Measurements from ENCODE around the gene LRRC38. TPM values are rescaled to one million over a fixed set of nuclear protein-coding genes. Genes with fewer than 3 reads are reported as not detected.
A peak's percentile ranks its signal among the peaks of the same experiment; 100 is the strongest.

LRRC38 gene
- total RNA-seq, 1 donor from 2014 or later: not detected

GRCh38 chr1:13549521-13549920, 35.7 kb upstream of the LRRC38 start:
- no peaks in the 10 kb centered on the region for H3K27me3 Mint-ChIP-seq (ENCODE audit: low read depth)
- H3K27ac Mint-ChIP-seq (ENCODE audit: unreplicated experiment): no peak overlapping the region
- no peak for DNase-seq (ENCODE audit: low read depth, low spot score)
- H3K36me3 Mint-ChIP-seq (ENCODE audit: low read depth): no peaks in the 10 kb centered on the region
- H3K4me1 Mint-ChIP-seq: peaks cover 10% of the 10 kb centered on the region
- no peak overlapping the region for H3K4me3 Mint-ChIP-seq
- no peak for TF ChIP-seq CTCF (conservative IDR thresholded peaks at IDR 0.05)
- H3K9me3 Mint-ChIP-seq: no peaks in the 10 kb centered on the region

GRCh38 chr1:13549021-13549420, 35.2 kb upstream of the LRRC38 start:
- Mint-ChIP-seq H3K4me3 (no peak overlapping the region), H3K27ac (ENCODE audit: unreplicated experiment) (peak overlapping the region; percentile 47), H3K4me1 (peaks cover 13% of the 10 kb centered on the region), H3K9me3 (no peaks in the 10 kb centered on the region), H3K27me3 (ENCODE audit: low read depth) (no peaks in the 10 kb centered on the region), H3K36me3 (ENCODE audit: low read depth) (no peaks in the 10 kb centered on the region)
- no peak for TF ChIP-seq CTCF (conservative IDR thresholded peaks at IDR 0.05)
- DNase-seq (ENCODE audit: low read depth, low spot score): no peak

- H3K36me3 Mint-ChIP-seq (ENCODE audit: low read depth): no peaks in the 10 kb centered on the region
- peaks cover 20% of the 10 kb centered on the region for H3K4me1 Mint-ChIP-seq
- no peak for DNase-seq (ENCODE audit: low read depth, low spot score)
- H3K27ac Mint-ChIP-seq (ENCODE audit: unreplicated experiment): no peak overlapping the region
- H3K4me3 Mint-ChIP-seq: no peak overlapping the region
- no peaks in the 10 kb centered on the region for H3K9me3 Mint-ChIP-seq
- H3K27me3 Mint-ChIP-seq (ENCODE audit: low read depth): no peaks in the 10 kb centered on the region
- no peak for TF ChIP-seq CTCF (conservative IDR thresholded peaks at IDR 0.05)
Measured at GRCh38 chr1:13548281-13548680, 34.5 kb upstream of the LRRC38 start.

DNA sequence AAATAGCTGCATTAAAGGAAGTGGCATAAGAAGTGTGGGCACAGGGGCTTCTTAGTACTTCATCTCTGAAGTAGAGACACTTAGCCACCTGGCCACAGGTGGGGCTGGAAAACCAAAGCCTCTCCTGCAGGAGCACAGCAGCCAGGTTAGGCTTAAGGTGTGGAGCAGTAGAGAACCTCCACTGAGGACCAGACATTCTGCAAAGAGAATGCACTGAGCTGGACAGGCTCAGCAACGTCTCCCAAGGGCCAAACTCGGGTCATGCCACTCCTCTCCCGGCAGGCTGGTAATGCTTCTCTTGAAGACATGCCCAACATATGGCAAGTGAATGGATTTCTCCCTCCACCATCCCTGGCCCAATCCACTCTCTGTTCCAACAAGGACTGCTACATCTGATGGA, 33.0 kb upstream of the LRRC38 start:
- no peak for TF ChIP-seq CTCF (conservative IDR thresholded peaks at IDR 0.05)
- H3K9me3 Mint-ChIP-seq: no peaks in the 10 kb centered on the region
- H3K4me1 Mint-ChIP-seq: peaks cover 20% of the 10 kb centered on the region
- DNase-seq (ENCODE audit: low read depth, low spot score): no peak
- no peaks in the 10 kb centered on the region for H3K27me3 Mint-ChIP-seq (ENCODE audit: low read depth)
- H3K4me3 Mint-ChIP-seq: no peak overlapping the region
- no peaks in the 10 kb centered on the region for H3K36me3 Mint-ChIP-seq (ENCODE audit: low read depth)
- H3K27ac Mint-ChIP-seq (ENCODE audit: unreplicated experiment): no peak overlapping the region

GRCh38 chr1:13544221-13544556, 30.4 kb upstream of the LRRC38 start:
- no peak for DNase-seq (ENCODE audit: low read depth, low spot score)
- H3K9me3 Mint-ChIP-seq: no peaks in the 10 kb centered on the region
- no peak overlapping the region for H3K27ac Mint-ChIP-seq (ENCODE audit: unreplicated experiment)
- H3K36me3 Mint-ChIP-seq (ENCODE audit: low read depth): no peaks in the 10 kb centered on the region
- H3K4me1 Mint-ChIP-seq: peaks cover 15% of the 10 kb centered on the region
- peak; percentile 14 for TF ChIP-seq CTCF (conservative IDR thresholded peaks at IDR 0.05)
- no peaks in the 10 kb centered on the region for H3K27me3 Mint-ChIP-seq (ENCODE audit: low read depth)
- H3K4me3 Mint-ChIP-seq: no peak overlapping the region
